ENCODE measurements around the gene PLD3.

Gene PLD3

GRCh38 chr19:40315812-40316470 lies 32.6 kb upstream of the PLD3 start:
- peaks cover 0 to 7% (median 4%) of the 10 kb centered on the region in 4 donors for H3K4me1 ChIP-seq
- TF ChIP-seq, protein P1, sequence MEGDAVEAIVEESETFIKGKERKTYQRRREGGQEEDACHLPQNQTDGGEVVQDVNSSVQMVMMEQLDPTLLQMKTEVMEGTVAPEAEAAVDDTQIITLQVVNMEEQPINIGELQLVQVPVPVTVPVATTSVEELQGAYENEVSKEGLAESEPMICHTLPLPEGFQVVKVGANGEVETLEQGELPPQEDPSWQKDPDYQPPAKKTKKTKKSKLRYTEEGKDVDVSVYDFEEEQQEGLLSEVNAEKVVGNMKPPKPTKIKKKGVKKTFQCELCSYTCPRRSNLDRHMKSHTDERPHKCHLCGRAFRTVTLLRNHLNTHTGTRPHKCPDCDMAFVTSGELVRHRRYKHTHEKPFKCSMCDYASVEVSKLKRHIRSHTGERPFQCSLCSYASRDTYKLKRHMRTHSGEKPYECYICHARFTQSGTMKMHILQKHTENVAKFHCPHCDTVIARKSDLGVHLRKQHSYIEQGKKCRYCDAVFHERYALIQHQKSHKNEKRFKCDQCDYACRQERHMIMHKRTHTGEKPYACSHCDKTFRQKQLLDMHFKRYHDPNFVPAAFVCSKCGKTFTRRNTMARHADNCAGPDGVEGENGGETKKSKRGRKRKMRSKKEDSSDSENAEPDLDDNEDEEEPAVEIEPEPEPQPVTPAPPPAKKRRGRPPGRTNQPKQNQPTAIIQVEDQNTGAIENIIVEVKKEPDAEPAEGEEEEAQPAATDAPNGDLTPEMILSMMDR (IDR thresholded peaks at IDR 0.05) = no peak
- no peak for DNase-seq
- H3K9me3 ChIP-seq = no peaks in the 10 kb centered on the region
- intact Hi-C loops (cut with DNase I; ENCODE audit: low total_unique reads) = no loop called here
- no peaks in the 10 kb centered on the region for H3K27me3 ChIP-seq
- H3K4me3 ChIP-seq = no peak overlapping the region
- H3K36me3 ChIP-seq = peaks cover 5 to 45% (median 17%) of the 10 kb centered on the region in 3 donors
- no peak overlapping the region for H3K27ac ChIP-seq

DNA sequence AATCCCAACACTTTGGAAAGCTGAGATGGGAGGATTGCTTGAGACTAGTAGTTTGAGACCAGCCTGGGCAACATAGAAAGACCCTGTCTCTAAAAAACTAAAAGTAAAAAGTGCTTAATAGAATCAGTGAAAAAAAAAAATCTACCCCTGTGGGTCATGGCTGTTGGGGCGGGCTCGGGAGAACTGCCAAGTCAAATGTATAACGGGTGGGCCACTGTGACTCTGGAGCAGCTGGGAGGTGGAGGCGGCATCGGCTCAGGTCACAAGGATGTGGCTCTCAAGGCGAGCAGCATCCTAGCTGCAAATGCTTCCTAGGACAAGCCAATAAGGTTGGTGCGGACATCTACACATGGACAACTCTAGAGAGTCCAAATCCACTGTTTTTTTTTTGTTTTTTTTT lies 31.2 kb upstream of the PLD3 start:
- no peak for DNase-seq
- Histone ChIP-seq H3K4me3 (no peak overlapping the region), H3K36me3 (peaks cover 19 to 59% (median 31%) of the 10 kb centered on the region in 3 donors), H3K4me1 (peaks cover 0 to 7% (median 4%) of the 10 kb centered on the region in 4 donors), H3K27ac (no peak overlapping the region), H3K9me3 (no peaks in the 10 kb centered on the region), H3K27me3 (no peaks in the 10 kb centered on the region)
- intact Hi-C loops (cut with DNase I; ENCODE audit: low total_unique reads) = no loop called here
- TF ChIP-seq, protein P1 (IDR thresholded peaks at IDR 0.05) = no peak

DNA sequence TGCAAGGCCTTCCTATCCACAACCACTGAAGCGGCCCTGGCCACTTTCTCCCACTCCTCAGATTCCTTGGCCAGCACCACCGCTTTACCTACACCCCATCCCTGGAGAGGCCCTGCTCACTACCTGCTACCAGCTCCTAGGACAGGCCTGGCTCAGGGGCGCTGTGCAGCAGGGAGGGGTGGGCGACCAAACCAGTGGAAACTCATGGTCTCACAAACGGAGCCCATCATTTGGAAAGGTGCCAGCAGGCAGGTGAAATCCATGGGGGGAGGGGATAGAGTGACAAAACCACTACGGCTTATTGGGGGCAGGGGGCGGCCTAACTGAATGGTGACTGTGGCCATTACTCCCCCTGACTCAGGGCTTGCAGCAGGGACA lies 27.9 kb upstream of the PLD3 start:
- Histone ChIP-seq H3K27me3 (no peaks in the 10 kb centered on the region), H3K4me3 (no peak overlapping the region), H3K27ac (no peak overlapping the region), H3K4me1 (peaks cover 0 to 10% (median 5%) of the 10 kb centered on the region in 4 donors), H3K9me3 (no peaks in the 10 kb centered on the region), H3K36me3 (peaks cover 51 to 91% (median 63%) of the 10 kb centered on the region in 3 donors)
- intact Hi-C loops (cut with DNase I; ENCODE audit: low total_unique reads) = no loop called here
- no peak for DNase-seq
- TF ChIP-seq, protein P1 (IDR thresholded peaks at IDR 0.05) = no peak

GRCh38 chr19:40321076-40321475 lies 27.4 kb upstream of the PLD3 start:
- no peak overlapping the region for H3K4me3 ChIP-seq
- H3K36me3 ChIP-seq = peaks cover 57 to 95% (median 68%) of the 10 kb centered on the region in 3 donors
- no peak for DNase-seq
- TF ChIP-seq, protein P1 (IDR thresholded peaks at IDR 0.05) = no peak
- no peaks in the 10 kb centered on the region for H3K9me3 ChIP-seq
- intact Hi-C loops (cut with DNase I; ENCODE audit: low total_unique reads) = no loop called here
- no peaks in the 10 kb centered on the region for H3K27me3 ChIP-seq
- H3K27ac ChIP-seq = no peak overlapping the region
- H3K4me1 ChIP-seq = peaks cover 0 to 8% (median 2%) of the 10 kb centered on the region in 4 donors

DNA sequence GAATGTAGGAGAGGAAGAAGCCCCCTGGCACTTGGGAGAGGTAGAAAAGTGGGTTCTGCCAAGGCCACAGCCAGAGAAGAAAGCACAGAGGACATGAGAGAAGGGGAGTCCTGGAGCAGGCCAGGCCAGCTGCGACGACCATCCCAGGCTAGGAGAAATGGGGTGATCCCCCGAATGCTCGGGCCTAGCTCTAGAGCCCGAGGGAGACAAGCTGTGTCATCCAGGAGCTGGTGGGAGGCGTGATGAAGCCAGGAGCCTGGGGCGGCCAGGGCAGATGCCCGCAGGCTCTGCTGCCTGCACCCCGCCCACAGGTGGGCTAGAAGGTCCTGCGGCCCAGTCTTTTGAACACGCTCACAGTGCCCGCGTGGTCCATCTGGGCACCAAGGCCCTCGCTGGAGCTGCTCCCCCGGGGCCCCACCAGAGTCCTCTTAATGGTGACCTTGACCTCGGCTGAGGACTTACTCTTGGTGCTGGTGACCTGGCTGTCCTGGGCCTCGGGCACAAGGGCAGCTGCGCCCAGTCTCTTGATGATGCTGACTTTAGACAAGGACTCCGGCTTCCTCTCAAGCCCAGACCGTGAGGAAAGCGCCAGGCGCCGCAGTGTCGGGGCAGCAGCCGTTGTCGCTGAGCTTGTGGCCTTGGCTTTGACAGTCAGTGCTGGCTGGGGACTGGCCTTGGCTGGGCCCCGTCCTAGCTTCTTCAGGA lies 26.8 kb upstream of the PLD3 start:
- Histone ChIP-seq H3K36me3 (peaks cover 63 to 95% (median 75%) of the 10 kb centered on the region in 3 donors), H3K9me3 (no peaks in the 10 kb centered on the region), H3K4me3 (no peak overlapping the region), H3K27ac (no peak overlapping the region), H3K27me3 (no peaks in the 10 kb centered on the region), H3K4me1 (peaks cover 0 to 7% (median 0%) of the 10 kb centered on the region in 4 donors)
- TF ChIP-seq, protein P1 (IDR thresholded peaks at IDR 0.05) = no peak
- no peak for DNase-seq
- intact Hi-C loops (cut with DNase I; ENCODE audit: low total_unique reads) = no loop called here

Measured in tibial artery (tissue), 4 donors.